HUES6 (cell line): ENCODE measurements around the gene STT3A.
A peak's percentile ranks its signal among the peaks of the same experiment; 100 is the strongest.

Source experiments
- H3K27ac ChIP-seq: 2 replicates; pipeline ENCODE4 v1.7.0; 2013; ENCODE audit warnings: low read depth, mild to moderate bottlenecking, low read length, inconsistent platforms
- H3K27me3 ChIP-seq: 2 replicates; pipeline ENCODE4 v1.6.1; 2013; ENCODE audit warnings: low read length; ENCODE audit not compliant: control insufficient read depth, insufficient read depth
- H3K36me3 ChIP-seq: 2 replicates; pipeline ENCODE4 v1.6.1; 2013; ENCODE audit warnings: low read length; ENCODE audit not compliant: control insufficient read depth, insufficient read depth
- H3K4me1 ChIP-seq: 2 replicates; pipeline ENCODE4 v1.6.1; 2013; ENCODE audit warnings: low read length; ENCODE audit not compliant: control insufficient read depth, insufficient read depth
- H3K4me3 ChIP-seq: 2 replicates; pipeline ENCODE4 v1.5.1; 2013; ENCODE audit warnings: low read depth, low read length
- H3K9ac ChIP-seq: one replicate; pipeline ENCODE4 v1.6.1; 2013; ENCODE audit warnings: mild to moderate bottlenecking, low read length
- H3K9me3 ChIP-seq: 2 replicates; pipeline ENCODE4 v1.6.1; 2013; ENCODE audit warnings: low read depth, low read length; ENCODE audit not compliant: control insufficient read depth, insufficient read depth

STT3A gene

GRCh38 chr11:125592305-125593113 lies at the start of gene STT3A:
Gene STT3A, plus strand, starts transcription at chr11:125592852. Its CDS starts 3,064 bp downstream, at chr11:125595916.
- peaks cover 20% of the 10 kb centered on the region for H3K36me3 ChIP-seq
- H3K27me3 ChIP-seq = no peaks in the 10 kb centered on the region
- no peaks in the 10 kb centered on the region for H3K4me1 ChIP-seq
- peak within 1 kb of the TSS; percentile 97 for H3K9ac ChIP-seq
- H3K27ac ChIP-seq = peak within 1 kb of the TSS; percentile 81
- H3K4me3 ChIP-seq = peak within 1 kb of the TSS; percentile 95
- H3K9me3 ChIP-seq = no peaks in the 10 kb centered on the region

GRCh38 chr11:125550780-125551179 lies 41.9 kb upstream of the STT3A start:
- no peaks in the 10 kb centered on the region for H3K4me1 ChIP-seq
- no peaks in the 10 kb centered on the region for H3K27me3 ChIP-seq
- H3K4me3 ChIP-seq = no peak overlapping the region
- H3K9me3 ChIP-seq = peaks cover 59% of the 10 kb centered on the region
- H3K27ac ChIP-seq = no peak overlapping the region
- H3K9ac ChIP-seq = no peak overlapping the region
- H3K36me3 ChIP-seq = no peaks in the 10 kb centered on the region

- Histone ChIP-seq H3K27ac (no peak overlapping the region), H3K9ac (no peak overlapping the region), H3K4me1 (no peaks in the 10 kb centered on the region), H3K36me3 (no peaks in the 10 kb centered on the region), H3K4me3 (no peak overlapping the region), H3K9me3 (peaks cover 57% of the 10 kb centered on the region), H3K27me3 (no peaks in the 10 kb centered on the region)
Observed at GRCh38 chr11:125551835-125552342, 40.8 kb upstream of the STT3A start.

GRCh38 chr11:125552927-125553326 lies 39.7 kb upstream of the STT3A start:
- no peaks in the 10 kb centered on the region for H3K36me3 ChIP-seq
- H3K9me3 ChIP-seq = peaks cover 51% of the 10 kb centered on the region
- no peak overlapping the region for H3K9ac ChIP-seq
- H3K4me1 ChIP-seq = no peaks in the 10 kb centered on the region
- H3K27me3 ChIP-seq = no peaks in the 10 kb centered on the region
- no peak overlapping the region for H3K27ac ChIP-seq
- no peak overlapping the region for H3K4me3 ChIP-seq

GRCh38 chr11:125553357-125553756 lies 39.3 kb upstream of the STT3A start:
- H3K9ac ChIP-seq = no peak overlapping the region
- peaks cover 51% of the 10 kb centered on the region for H3K9me3 ChIP-seq
- no peak overlapping the region for H3K4me3 ChIP-seq
- no peak overlapping the region for H3K27ac ChIP-seq
- no peaks in the 10 kb centered on the region for H3K4me1 ChIP-seq
- H3K36me3 ChIP-seq = no peaks in the 10 kb centered on the region
- no peaks in the 10 kb centered on the region for H3K27me3 ChIP-seq

GRCh38 chr11:125554038-125554437 lies 38.6 kb upstream of the STT3A start:
- Histone ChIP-seq H3K4me1 (no peaks in the 10 kb centered on the region), H3K9me3 (peaks cover 51% of the 10 kb centered on the region), H3K27ac (no peak overlapping the region), H3K9ac (no peak overlapping the region), H3K4me3 (no peak overlapping the region), H3K36me3 (no peaks in the 10 kb centered on the region), H3K27me3 (no peaks in the 10 kb centered on the region)

- no peaks in the 10 kb centered on the region for H3K4me1 ChIP-seq
- no peak overlapping the region for H3K9ac ChIP-seq
- H3K9me3 ChIP-seq = peaks cover 10% of the 10 kb centered on the region
- H3K4me3 ChIP-seq = no peak overlapping the region
- no peaks in the 10 kb centered on the region for H3K36me3 ChIP-seq
- H3K27ac ChIP-seq = no peak overlapping the region
- no peaks in the 10 kb centered on the region for H3K27me3 ChIP-seq
Observed at GRCh38 chr11:125559888-125560287, 32.8 kb upstream of the STT3A start.

- H3K9ac ChIP-seq = no peak overlapping the region
- peaks cover 5% of the 10 kb centered on the region; the same call in 1 of the 2 replicates for H3K9me3 ChIP-seq
- no peaks in the 10 kb centered on the region for H3K4me1 ChIP-seq
- no peak overlapping the region for H3K27ac ChIP-seq
- no peaks in the 10 kb centered on the region for H3K36me3 ChIP-seq
- no peaks in the 10 kb centered on the region for H3K27me3 ChIP-seq
- no peak overlapping the region for H3K4me3 ChIP-seq
Observed at GRCh38 chr11:125561924-125562323, 30.7 kb upstream of the STT3A start.

GRCh38 chr11:125562430-125562829 lies 30.2 kb upstream of the STT3A start:
- no peaks in the 10 kb centered on the region for H3K27me3 ChIP-seq

GRCh38 chr11:125564357-125564756 lies 28.3 kb upstream of the STT3A start:
- Histone ChIP-seq H3K9me3 (peaks cover 5% of the 10 kb centered on the region; the same call in 1 of the 2 replicates), H3K27ac (no peak overlapping the region), H3K4me1 (no peaks in the 10 kb centered on the region), H3K4me3 (no peak overlapping the region), H3K27me3 (no peaks in the 10 kb centered on the region), H3K9ac (no peak overlapping the region), H3K36me3 (no peaks in the 10 kb centered on the region)

More at GRCh38 chr11:125562430-125562829, 30.2 kb upstream of the STT3A start:
- H3K4me3 ChIP-seq = no peak overlapping the region
- no peaks in the 10 kb centered on the region for H3K36me3 ChIP-seq
- no peak overlapping the region for H3K9ac ChIP-seq
- no peaks in the 10 kb centered on the region for H3K4me1 ChIP-seq
- peaks cover 5% of the 10 kb centered on the region; the same call in 1 of the 2 replicates for H3K9me3 ChIP-seq
- H3K27ac ChIP-seq = no peak overlapping the region

GRCh38 chr11:125566235-125566634 lies 26.4 kb upstream of the STT3A start:
- no peaks in the 10 kb centered on the region for H3K27me3 ChIP-seq
- no peaks in the 10 kb centered on the region for H3K36me3 ChIP-seq
- H3K4me1 ChIP-seq = peaks cover 10% of the 10 kb centered on the region
- no peak overlapping the region for H3K4me3 ChIP-seq
- no peak overlapping the region for H3K9ac ChIP-seq
- H3K27ac ChIP-seq = no peak overlapping the region
- H3K9me3 ChIP-seq = peaks cover 5% of the 10 kb centered on the region; the same call in 1 of the 2 replicates
